ENCODE data around the gene SNURF. TPM values are rescaled to one million over a fixed set of nuclear protein-coding genes. Genes with fewer than 3 reads are reported as not detected.

The SNURF gene
- total and polyA plus RNA-seq, 2 of the 4 experiments (the other 2 are of a cell fraction): 6.5 to 8.1 TPM

- Histone ChIP-seq H2AK5ac (ENCODE audit: low read depth, low read length) (no peak overlapping the region), H3K4me2 (ENCODE audit: low read depth, low read length) (no peak overlapping the region), H2BK20ac (ENCODE audit: low read depth, low read length) (no peak overlapping the region), H3K27ac (ENCODE audit: insufficient read depth, low read length) (no peak overlapping the region), H3K9me1 (ENCODE audit: insufficient read depth, low read length) (no peaks in the 10 kb centered on the region), H2AK9ac (replicated peaks; ENCODE audit: low read depth, low read length, poor library complexity) (no peak overlapping the region), H4K8ac (ENCODE audit: low read depth in 2 of 2, low read length in 2 of 2) (no peak overlapping the region), H3K4ac (ENCODE audit: low read depth, low read length) (no peak overlapping the region), H4K20me1 (ENCODE audit: insufficient read depth, low read length) (peaks cover 31% of the 10 kb centered on the region), H3K18ac (ENCODE audit: low read depth, low read length) (no peak overlapping the region), H3K36me3 (ENCODE audit: control insufficient read depth, insufficient read depth, low read length) (peaks cover 21% of the 10 kb centered on the region), H3K14ac (replicated peaks; ENCODE audit: low read depth, low read length) (no peak overlapping the region), H3K79me1 (ENCODE audit: low read depth in 1 of 2, low read length in 2 of 2) (peaks cover 0 to 15% of the 10 kb centered on the region in 2 experiments; a peak in 3 of 4 replicates), H4K91ac (ENCODE audit: insufficient read depth, low read depth, low read length) (no peak overlapping the region), H4K5ac (ENCODE audit: low read depth, low read length) (no peak overlapping the region), H3K23ac (ENCODE audit: low read depth, low read length) (no peak overlapping the region), H2BK15ac (ENCODE audit: low read depth, low read length) (no peak overlapping the region), H3K9ac (ENCODE audit: low read depth, low read length) (no peak overlapping the region), H3K56ac (ENCODE audit: extremely low read depth, insufficient read depth, low read length) (no peak overlapping the region), H2AFZ (replicated peaks; ENCODE audit: low read length, poor library complexity) (no peak overlapping the region), H3K27me3 (ENCODE audit: control insufficient read depth, insufficient read depth, low read length) (no peaks in the 10 kb centered on the region), H2BK5ac (ENCODE audit: low read depth, low read length, poor library complexity, severe bottlenecking) (no peak overlapping the region), H3K4me3 (ENCODE audit: insufficient read depth, low read depth, low read length) (no peak overlapping the region), H3K4me1 (ENCODE audit: control insufficient read depth, insufficient read depth, low read length) (0 out of 2 replicates have a peak, but pooled peaks cover 1% of the 10 kb centered on the region), H3K9me3 (ENCODE audit: control insufficient read depth, insufficient read depth, low read length) (0 out of 2 replicates have a peak, but pooled peaks cover 2% of the 10 kb centered on the region), H2BK120ac (ENCODE audit: low read depth, low read length) (no peak overlapping the region)
- WGBS, 2 experiments (ENCODE audit: extremely low coverage in 2 of 2, insufficient read length in 1 of 2): no CpG with 5 or more reads among the region's 4 CpGs
- ChIA-PET POLR2A (ENCODE audit: unreplicated experiment) (no interaction called here), CTCF (interaction anchor here (1.4 kb wide), 1 partner anchor 16 kb away, joined by 5 read pairs; no protein-coding TSS in a partner anchor)
- DNase-seq (no peak), ATAC-seq (ENCODE audit: low read depth) (no peak)
- in situ Hi-C loops (cut with MboI; ENCODE audit: low sequenced_read_pairs) (no loop called here), intact Hi-C loops (cut with micrococcal nuclease) (no loop called here), dilution Hi-C loops (cut with HindIII; ENCODE audit: low sequenced_read_pairs, unreplicated experiment) (no loop called here)
- no TSS peak for BruUV-seq (replicated peaks)
- TF ChIP-seq FOS (IDR thresholded peaks at IDR 0.05; ENCODE audit: low read depth, low read length) (no peak), CEBPB (IDR thresholded peaks at IDR 0.05; ENCODE audit: low read depth, low read length) (no peak), BHLHE40 (IDR thresholded peaks at IDR 0.05; ENCODE audit: low read depth, low read length) (no peak), CHD1 (IDR thresholded peaks at IDR 0.05; ENCODE audit: low read depth, low read length) (no peak), RCOR1 (IDR thresholded peaks at IDR 0.05; ENCODE audit: insufficient replicate concordance, low read length) (no peak), RAD21 (IDR thresholded peaks at IDR 0.05; ENCODE audit: low read length) (no peak), POLR2A (IDR thresholded peaks at IDR 0.05; ENCODE audit: low read depth, low read length) (no peak), MAZ (IDR thresholded peaks at IDR 0.05; ENCODE audit: borderline replicate concordance, low read depth, low read length) (no peak), MAFK (IDR thresholded peaks at IDR 0.05; ENCODE audit: low read depth, low read length) (no peak), MXI1 (IDR thresholded peaks at IDR 0.05; ENCODE audit: borderline replicate concordance, low read depth, low read length) (no peak), USF2 (IDR thresholded peaks at IDR 0.05; ENCODE audit: low read depth, low read length) (no peak), NFE2L2 (IDR thresholded peaks at IDR 0.05; ENCODE audit: low read depth, low read length) (no peak), ELK1 (IDR thresholded peaks at IDR 0.05; ENCODE audit: borderline replicate concordance, low read depth, low read length) (no peak), RFX5 (IDR thresholded peaks at IDR 0.05; ENCODE audit: low read depth, low read length) (no peak), SMC3 (IDR thresholded peaks at IDR 0.05; ENCODE audit: low read depth, low read length) (no peak)
Measured at GRCh38 chr15:24961967-24962366, 7.2 kb downstream of the SNURF start.
